Activated CD4-positive, alpha-beta T cell treated with anti-CD3 and anti-CD28 coated beads, Interleukin-2, amount 50 U/mL, for 4 hours (primary cell): Measurements from ENCODE around the gene XPO5.
"Not testable (repeated sequence)": the region's sequence is repeated elsewhere in the genome, so short reads cannot be mapped to it uniquely, and the experiment has no call there.

Experiments
- DNase-seq, 2 experiments: peaks; one replicate each; pipeline ENCODE4 v3.0.0-alpha.2; 2020

The XPO5 gene

GRCh38 chr6:43575772-43576551 is at the start of gene XPO5, which contains the start of gene POLH:
TSS of gene XPO5 (minus strand) at chr6:43576038. CDS start at chr6:43575864, 174 bp downstream.
TSS of gene POLH (plus strand) at chr6:43576185. CDS start at chr6:43582320, 6,135 bp downstream.
- peak; percentile 84 to 86 for DNase-seq

- DNase-seq: no peak
Measured at GRCh38 chr6:43625393-43625992, 49.7 kb upstream of the XPO5 start.

- no peak for DNase-seq
Measured at GRCh38 chr6:43624786-43625288, 49.0 kb upstream of the XPO5 start.

GRCh38 chr6:43623880-43624785 is 48.3 kb upstream of the XPO5 start:
- no peak for DNase-seq

GRCh38 chr6:43622541-43622940 is 46.7 kb upstream of the XPO5 start:
- no peak for DNase-seq

- DNase-seq: no peak
Measured at GRCh38 chr6:43621836-43622180, 46.0 kb upstream of the XPO5 start.

- DNase-seq: no peak
Measured at GRCh38 chr6:43621078-43621835, 45.4 kb upstream of the XPO5 start.

GRCh38 chr6:43616725-43617472 is 41.1 kb upstream of the XPO5 start:
- no peak for DNase-seq

GRCh38 chr6:43614396-43614730 is 38.5 kb upstream of the XPO5 start:
- DNase-seq: no peak

- DNase-seq: no peak
Measured at GRCh38 chr6:43613721-43614395, 38.0 kb upstream of the XPO5 start.

- no peak for DNase-seq
Measured at GRCh38 chr6:43610431-43610830, 34.6 kb upstream of the XPO5 start.

GRCh38 chr6:43609402-43609801 is 33.6 kb upstream of the XPO5 start:
- DNase-seq: no peak

GRCh38 chr6:43608807-43609206 is 33.0 kb upstream of the XPO5 start:
- DNase-seq: no peak

- peak; percentile 45 to 55 for DNase-seq
Measured at GRCh38 chr6:43608310-43608763, 32.5 kb upstream of the XPO5 start.

GRCh38 chr6:43606019-43606418 is 30.2 kb upstream of the XPO5 start:
- no peak for DNase-seq

- no peak for DNase-seq
Measured at GRCh38 chr6:43604174-43604573, 28.3 kb upstream of the XPO5 start.

- DNase-seq: no peak
Measured at GRCh38 chr6:43600595-43600994, 24.8 kb upstream of the XPO5 start.

- DNase-seq: no peak
Measured at GRCh38 chr6:43593938-43594337, 18.1 kb upstream of the XPO5 start.

- not testable (repeated sequence) for DNase-seq
Measured at GRCh38 chr6:43589564-43589963, 13.7 kb upstream of the XPO5 start.

GRCh38 chr6:43588194-43588593 is 12.4 kb upstream of the XPO5 start:
- DNase-seq: no peak
